ENCODE measurements around the gene CRTAP. TPM values are rescaled to one million over a fixed set of nuclear protein-coding genes. Genes with fewer than 3 reads are reported as not detected.

Gene CRTAP
- total RNA-seq, 6 experiments from 2014 or later: 261 to 322 (median 296) TPM

GRCh38 chr3:33141006-33141405, 27.2 kb downstream of the CRTAP start:
- no peak for DNase-seq
- H3K36me3 Mint-ChIP-seq (ENCODE audit: low read depth): peaks cover 54% of the 10 kb centered on the region
- no peak overlapping the region for H3K4me3 Mint-ChIP-seq
- peaks cover 2% of the 10 kb centered on the region for H3K27me3 Mint-ChIP-seq (ENCODE audit: insufficient read depth)
- no peak for TF ChIP-seq CTCF (IDR thresholded peaks at IDR 0.05)
- no peaks in the 10 kb centered on the region for H3K9me3 Mint-ChIP-seq
- H3K27ac Mint-ChIP-seq: no peak overlapping the region
- peaks cover 6% of the 10 kb centered on the region; the same call in 1 of the 2 replicates for H3K4me1 Mint-ChIP-seq (ENCODE audit: low read depth)

GRCh38 chr3:33144433-33144832, 30.6 kb downstream of the CRTAP start:
- Mint-ChIP-seq H3K4me1 (ENCODE audit: low read depth) (peaks cover 12% of the 10 kb centered on the region), H3K9me3 (no peaks in the 10 kb centered on the region), H3K4me3 (no peak overlapping the region), H3K27ac (no peak overlapping the region), H3K27me3 (ENCODE audit: insufficient read depth) (peaks cover 2% of the 10 kb centered on the region), H3K36me3 (ENCODE audit: low read depth) (peaks cover 42% of the 10 kb centered on the region)
- DNase-seq: no peak
- peak; percentile 71 for TF ChIP-seq CTCF (IDR thresholded peaks at IDR 0.05)

- Mint-ChIP-seq H3K27ac (no peak overlapping the region), H3K4me3 (no peak overlapping the region), H3K27me3 (ENCODE audit: insufficient read depth) (peaks cover 2% of the 10 kb centered on the region), H3K36me3 (ENCODE audit: low read depth) (peaks cover 42% of the 10 kb centered on the region), H3K9me3 (no peaks in the 10 kb centered on the region), H3K4me1 (ENCODE audit: low read depth) (peaks cover 11% of the 10 kb centered on the region)
- no peak for DNase-seq
- no peak for TF ChIP-seq CTCF (IDR thresholded peaks at IDR 0.05)
Measured at GRCh38 chr3:33145221-33145900, 31.5 kb downstream of the CRTAP start.

- H3K4me1 Mint-ChIP-seq (ENCODE audit: low read depth): peaks cover 6% of the 10 kb centered on the region
- DNase-seq: no peak
- no peak overlapping the region for H3K27ac Mint-ChIP-seq
Measured at GRCh38 chr3:33145901-33146580, 32.2 kb downstream of the CRTAP start.

GRCh38 chr3:33146791-33147445, 33.1 kb downstream of the CRTAP start:
- Mint-ChIP-seq H3K9me3 (no peaks in the 10 kb centered on the region), H3K27ac (no peak overlapping the region), H3K36me3 (ENCODE audit: low read depth) (peaks cover 27% of the 10 kb centered on the region), H3K27me3 (ENCODE audit: insufficient read depth) (peaks cover 2% of the 10 kb centered on the region), H3K4me1 (ENCODE audit: low read depth) (peaks cover 6% of the 10 kb centered on the region; the same call in 1 of the 2 replicates), H3K4me3 (no peak overlapping the region)
- no peak for DNase-seq
- TF ChIP-seq CTCF (IDR thresholded peaks at IDR 0.05): peak; percentile 21

More at GRCh38 chr3:33145901-33146580, 32.2 kb downstream of the CRTAP start:
- H3K27me3 Mint-ChIP-seq (ENCODE audit: insufficient read depth): peaks cover 2% of the 10 kb centered on the region
- TF ChIP-seq CTCF (IDR thresholded peaks at IDR 0.05): no peak
- no peaks in the 10 kb centered on the region for H3K9me3 Mint-ChIP-seq
- H3K36me3 Mint-ChIP-seq (ENCODE audit: low read depth): peaks cover 36% of the 10 kb centered on the region
- no peak overlapping the region for H3K4me3 Mint-ChIP-seq
